T-helper 17 cell (primary cell): ENCODE data around the gene FRMD4A. TPM values are rescaled to one million over a fixed set of nuclear protein-coding genes. Genes with fewer than 3 reads are reported as not detected.
"Not testable (repeated sequence)": the region's sequence is repeated elsewhere in the genome, so short reads cannot be mapped to it uniquely, and the experiment has no call there.

Experiments used
- ATAC-seq: fragments of 150-1000 bp; cut with Tn5 transposase; 2 replicates; pipeline ENCODE4 v1.10.0; 2021; ENCODE audit warnings: mild to moderate bottlenecking, moderate library complexity
- DNase-seq, 3 donors: peaks; one replicate each; pipeline versions ENCODE4 v3.0.0 to v3.0.0-alpha.2; 2020 to 2021
- H3K9me3 ChIP-seq: one replicate; pipeline ENCODE4 v1.7.0; 2013; ENCODE audit warnings: low read length, mild to moderate bottlenecking; ENCODE audit not compliant: control insufficient read depth, poor library complexity, severe bottlenecking
- H3K27ac Mint-ChIP-seq: one replicate; pipeline ENCODE4 v1.8.0; 2022; ENCODE audit warnings: mild to moderate bottlenecking, moderate library complexity, mixed read lengths
- H3K27me3 Mint-ChIP-seq: one replicate; pipeline ENCODE4 v1.8.0; 2022; ENCODE audit warnings: mixed read lengths
- H3K36me3 Mint-ChIP-seq: one replicate; pipeline ENCODE4 v1.8.0; 2022; ENCODE audit warnings: low read depth, mixed read lengths
- H3K4me1 Mint-ChIP-seq: one replicate; pipeline ENCODE4 v1.8.0; 2022; ENCODE audit warnings: mild to moderate bottlenecking, mixed read lengths
- H3K4me3 Mint-ChIP-seq: one replicate; pipeline ENCODE4 v1.8.0; 2022; ENCODE audit warnings: mild to moderate bottlenecking, moderate library complexity, mixed read lengths
- total RNA-seq, 4 donors: library from RNA in 2 of 4; stranded (reverse) in 2 of 4; gene quantifications; one replicate each; pipeline ENCODE4 v1.2.3 and lab custom pipeline; 2022 to 2026

Gene FRMD4A
- total RNA-seq, 2 donors from 2014 or later, result 1.3 to 2.7 TPM

- Mint-ChIP-seq H3K36me3 (no peaks in the 10 kb centered on the region), H3K4me3 (no peak overlapping the region), H3K4me1 (peaks cover 2% of the 10 kb centered on the region), H3K27ac (no peak overlapping the region), H3K27me3 (peaks cover 46% of the 10 kb centered on the region)
- H3K9me3 ChIP-seq, result no peaks in the 10 kb centered on the region
- ATAC-seq, result no peak
- DNase-seq, result no peak
These were observed 129.8 kb downstream of the FRMD4A start for GRCh38 chr10:14200698-14201544.

- not testable (repeated sequence) for H3K27ac Mint-ChIP-seq, DNase-seq, H3K4me3 Mint-ChIP-seq, H3K4me1 Mint-ChIP-seq, ATAC-seq, H3K36me3 Mint-ChIP-seq, H3K9me3 ChIP-seq
- H3K27me3 Mint-ChIP-seq, result peaks cover 59% of the 10 kb centered on the region
These were observed 131.6 kb downstream of the FRMD4A start for GRCh38 chr10:14199098-14199497.

- no peak for ATAC-seq
- Mint-ChIP-seq H3K27ac (no peak overlapping the region), H3K27me3 (peaks cover 62% of the 10 kb centered on the region)
These were observed 132.6 kb downstream of the FRMD4A start for GRCh38 chr10:14198078-14198477.

GRCh38 chr10:14196113-14196512 is 134.6 kb downstream of the FRMD4A start:
- no peaks in the 10 kb centered on the region for H3K36me3 Mint-ChIP-seq
- H3K4me1 Mint-ChIP-seq, result peaks cover 2% of the 10 kb centered on the region
- H3K9me3 ChIP-seq, result no peaks in the 10 kb centered on the region
- ATAC-seq (no peak), DNase-seq (no peak)
- H3K4me3 Mint-ChIP-seq, result no peak overlapping the region
- H3K27me3 Mint-ChIP-seq, result peaks cover 73% of the 10 kb centered on the region
- H3K27ac Mint-ChIP-seq, result no peak overlapping the region

More at GRCh38 chr10:14198078-14198477, 132.6 kb downstream of the FRMD4A start:
- Mint-ChIP-seq H3K36me3 (no peaks in the 10 kb centered on the region), H3K4me1 (peaks cover 2% of the 10 kb centered on the region), H3K4me3 (no peak overlapping the region)
- no peaks in the 10 kb centered on the region for H3K9me3 ChIP-seq
- no peak for DNase-seq

GRCh38 chr10:14195433-14195832 is 135.3 kb downstream of the FRMD4A start:
- DNase-seq, result no peak
- no peaks in the 10 kb centered on the region for H3K9me3 ChIP-seq
- H3K4me1 Mint-ChIP-seq, result peaks cover 2% of the 10 kb centered on the region
- no peak overlapping the region for H3K27ac Mint-ChIP-seq
- peaks cover 73% of the 10 kb centered on the region for H3K27me3 Mint-ChIP-seq
- H3K4me3 Mint-ChIP-seq, result no peak overlapping the region
- no peak for ATAC-seq
- H3K36me3 Mint-ChIP-seq, result no peaks in the 10 kb centered on the region

GRCh38 chr10:14192746-14193145 is 138.0 kb downstream of the FRMD4A start:
- DNase-seq (no peak), ATAC-seq (no peak)
- Mint-ChIP-seq H3K36me3 (no peaks in the 10 kb centered on the region), H3K27ac (no peak overlapping the region), H3K4me1 (peaks cover 2% of the 10 kb centered on the region), H3K4me3 (no peak overlapping the region), H3K27me3 (peaks cover 67% of the 10 kb centered on the region)
- no peaks in the 10 kb centered on the region for H3K9me3 ChIP-seq

- no peak for ATAC-seq
- peaks cover 63% of the 10 kb centered on the region for H3K27me3 Mint-ChIP-seq
These were observed 138.9 kb downstream of the FRMD4A start for GRCh38 chr10:14191871-14192270.

GRCh38 chr10:14191407-14191806 is 139.3 kb downstream of the FRMD4A start:
- no peaks in the 10 kb centered on the region for H3K9me3 ChIP-seq
- H3K4me1 Mint-ChIP-seq, result peaks cover 2% of the 10 kb centered on the region
- no peak overlapping the region for H3K4me3 Mint-ChIP-seq
- H3K36me3 Mint-ChIP-seq, result no peaks in the 10 kb centered on the region
- peaks cover 60% of the 10 kb centered on the region for H3K27me3 Mint-ChIP-seq
- ATAC-seq, result no peak
- no peak overlapping the region for H3K27ac Mint-ChIP-seq
- no peak for DNase-seq

More at GRCh38 chr10:14191871-14192270, 138.9 kb downstream of the FRMD4A start:
- no peak overlapping the region for H3K27ac Mint-ChIP-seq
- H3K4me3 Mint-ChIP-seq, result no peak overlapping the region
- no peak for DNase-seq
- H3K36me3 Mint-ChIP-seq, result no peaks in the 10 kb centered on the region
- H3K9me3 ChIP-seq, result no peaks in the 10 kb centered on the region
- peaks cover under 1% of the 10 kb centered on the region for H3K4me1 Mint-ChIP-seq

GRCh38 chr10:14190702-14191101 is 140.0 kb downstream of the FRMD4A start:
- no peak for DNase-seq
- ATAC-seq, result no peak
- Mint-ChIP-seq H3K27ac (no peak overlapping the region), H3K27me3 (peaks cover 54% of the 10 kb centered on the region), H3K4me1 (peaks cover 7% of the 10 kb centered on the region), H3K36me3 (no peaks in the 10 kb centered on the region), H3K4me3 (no peak overlapping the region)
- H3K9me3 ChIP-seq, result no peaks in the 10 kb centered on the region

- no peaks in the 10 kb centered on the region for H3K9me3 ChIP-seq
- H3K27ac Mint-ChIP-seq, result peak overlapping the region; percentile 96
- ATAC-seq (no peak), DNase-seq (no peak)
- H3K36me3 Mint-ChIP-seq, result no peaks in the 10 kb centered on the region
- peak overlapping the region; percentile 41 for H3K4me3 Mint-ChIP-seq
- peaks cover 22% of the 10 kb centered on the region for H3K4me1 Mint-ChIP-seq
- peaks cover 29% of the 10 kb centered on the region for H3K27me3 Mint-ChIP-seq
These were observed 144.5 kb downstream of the FRMD4A start for GRCh38 chr10:14186245-14186644.

- Mint-ChIP-seq H3K27ac (peak overlapping the region; percentile 96), H3K36me3 (no peaks in the 10 kb centered on the region), H3K27me3 (peaks cover 29% of the 10 kb centered on the region), H3K4me3 (peak overlapping the region; percentile 85), H3K4me1 (peaks cover 22% of the 10 kb centered on the region)
- DNase-seq (peak in 2 of 3 donors; percentile 31 to 37), ATAC-seq (peak; percentile 82)
- H3K9me3 ChIP-seq, result no peaks in the 10 kb centered on the region
These were observed 145.2 kb downstream of the FRMD4A start for GRCh38 chr10:14185316-14186045.

GRCh38 chr10:14184841-14185315 is 145.8 kb downstream of the FRMD4A start:
- DNase-seq, result peak in 2 of 3 donors; percentile 46 to 52
- Mint-ChIP-seq H3K36me3 (no peaks in the 10 kb centered on the region), H3K4me1 (peaks cover 22% of the 10 kb centered on the region), H3K27ac (peak overlapping the region; percentile 96), H3K27me3 (peaks cover 29% of the 10 kb centered on the region), H3K4me3 (peak overlapping the region; percentile 85)
- no peaks in the 10 kb centered on the region for H3K9me3 ChIP-seq
- peak; percentile 76 for ATAC-seq

GRCh38 chr10:14182781-14183180 is 147.9 kb downstream of the FRMD4A start:
- no peak overlapping the region for H3K4me3 Mint-ChIP-seq
- no peak overlapping the region for H3K27ac Mint-ChIP-seq
- no peaks in the 10 kb centered on the region for H3K9me3 ChIP-seq
- H3K4me1 Mint-ChIP-seq, result peaks cover 22% of the 10 kb centered on the region
- ATAC-seq, result no peak
- H3K27me3 Mint-ChIP-seq, result peaks cover 40% of the 10 kb centered on the region
- H3K36me3 Mint-ChIP-seq, result no peaks in the 10 kb centered on the region
- DNase-seq, result no peak
